GM10266 (cell line): ENCODE measurements around the gene UGT1A9.

Experiments
- DNase-seq: peaks from one replicate; pipeline ENCODE4 v3.0.0; 2012; ENCODE audit errors: extremely low spot score
- TF ChIP-seq, protein P1 (sequence below): IDR thresholded peaks from 2 replicates; pipeline ENCODE4 v1.5.1; 2012; ENCODE audit warnings: mild to moderate bottlenecking, low read depth; ENCODE audit not compliant: control insufficient read depth, insufficient read depth; ENCODE audit errors: missing control alignments

Gene UGT1A9

DNA sequence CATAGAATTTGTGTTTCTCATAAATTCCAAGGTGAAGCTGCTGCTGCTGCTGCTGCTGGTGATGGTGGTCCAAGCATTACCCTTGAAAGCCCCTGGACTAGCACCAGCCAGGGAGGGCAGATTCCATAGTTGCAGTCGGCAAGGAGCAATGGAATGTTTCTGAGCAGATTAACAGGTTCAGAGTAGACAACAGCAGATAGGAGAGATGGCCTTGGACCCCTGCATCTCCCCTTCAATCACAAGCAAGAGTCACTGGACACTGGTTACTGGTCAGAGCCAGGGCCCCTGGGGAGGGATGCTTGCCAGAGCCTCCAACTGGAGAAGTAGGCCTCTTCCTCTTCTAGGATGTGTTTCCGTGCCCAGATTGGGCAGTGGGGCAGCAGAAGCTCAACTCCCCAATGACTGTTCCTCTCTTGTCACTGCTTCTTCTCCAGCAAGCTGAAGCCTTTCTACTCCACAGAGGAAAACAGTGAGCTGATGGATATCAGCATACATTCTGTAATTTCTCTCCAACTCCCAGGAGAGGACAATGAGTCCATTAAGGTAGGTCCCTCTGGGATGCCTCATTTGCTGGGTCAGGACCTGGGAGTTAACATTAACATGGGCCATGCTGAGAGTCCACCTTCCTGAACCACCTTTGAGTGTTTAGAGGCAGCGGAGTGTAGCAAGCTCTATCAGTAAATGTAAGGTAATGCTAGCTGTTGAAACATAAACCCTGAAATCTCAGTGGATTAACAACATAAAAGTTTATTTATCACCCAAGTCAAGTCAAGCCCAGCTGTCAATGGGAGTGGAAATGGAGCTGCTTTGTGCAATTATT is 141.7 kb downstream of the UGT1A9 start:
- TF ChIP-seq, protein P1, sequence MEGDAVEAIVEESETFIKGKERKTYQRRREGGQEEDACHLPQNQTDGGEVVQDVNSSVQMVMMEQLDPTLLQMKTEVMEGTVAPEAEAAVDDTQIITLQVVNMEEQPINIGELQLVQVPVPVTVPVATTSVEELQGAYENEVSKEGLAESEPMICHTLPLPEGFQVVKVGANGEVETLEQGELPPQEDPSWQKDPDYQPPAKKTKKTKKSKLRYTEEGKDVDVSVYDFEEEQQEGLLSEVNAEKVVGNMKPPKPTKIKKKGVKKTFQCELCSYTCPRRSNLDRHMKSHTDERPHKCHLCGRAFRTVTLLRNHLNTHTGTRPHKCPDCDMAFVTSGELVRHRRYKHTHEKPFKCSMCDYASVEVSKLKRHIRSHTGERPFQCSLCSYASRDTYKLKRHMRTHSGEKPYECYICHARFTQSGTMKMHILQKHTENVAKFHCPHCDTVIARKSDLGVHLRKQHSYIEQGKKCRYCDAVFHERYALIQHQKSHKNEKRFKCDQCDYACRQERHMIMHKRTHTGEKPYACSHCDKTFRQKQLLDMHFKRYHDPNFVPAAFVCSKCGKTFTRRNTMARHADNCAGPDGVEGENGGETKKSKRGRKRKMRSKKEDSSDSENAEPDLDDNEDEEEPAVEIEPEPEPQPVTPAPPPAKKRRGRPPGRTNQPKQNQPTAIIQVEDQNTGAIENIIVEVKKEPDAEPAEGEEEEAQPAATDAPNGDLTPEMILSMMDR, result no peak
- DNase-seq, result no peak

DNA sequence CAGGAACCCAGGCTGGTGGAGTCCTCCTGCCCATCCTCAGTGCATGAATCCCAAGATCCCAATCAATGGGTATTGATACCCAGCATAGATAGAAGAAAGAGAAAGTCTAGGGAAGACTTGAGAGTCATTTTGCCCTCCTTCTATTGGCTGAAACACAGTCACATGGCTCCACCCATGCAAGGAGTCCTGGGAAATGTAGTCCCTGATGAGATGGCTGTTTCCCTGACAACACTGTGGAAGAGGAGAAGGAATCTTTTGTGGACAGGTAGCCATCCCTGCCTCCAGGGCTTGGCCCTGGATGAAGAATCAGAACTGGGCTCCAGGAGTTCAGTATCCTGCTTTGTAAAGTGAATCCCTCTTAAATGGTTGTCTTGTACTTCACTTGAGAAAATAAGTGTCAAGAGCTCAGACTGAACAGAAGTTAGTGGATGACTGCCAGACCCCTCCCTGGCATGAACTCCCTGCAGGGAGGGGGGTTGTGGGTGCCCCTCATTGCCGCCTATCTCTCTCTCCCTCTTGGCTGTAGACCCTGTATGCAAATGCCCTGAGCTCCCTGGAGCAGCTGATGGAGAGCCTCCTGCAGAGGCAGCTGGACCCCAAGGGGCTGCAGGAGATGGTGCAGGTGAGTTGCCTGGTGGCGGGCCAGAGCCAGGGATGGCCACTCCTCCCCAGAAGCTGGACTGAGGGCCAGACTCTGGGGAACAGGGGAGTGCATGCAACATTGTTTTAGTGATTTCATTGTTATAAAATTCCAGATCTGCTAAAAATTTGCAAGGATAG is 142.5 kb downstream of the UGT1A9 start:
- TF ChIP-seq, protein P1, result no peak
- DNase-seq, result no peak

DNA sequence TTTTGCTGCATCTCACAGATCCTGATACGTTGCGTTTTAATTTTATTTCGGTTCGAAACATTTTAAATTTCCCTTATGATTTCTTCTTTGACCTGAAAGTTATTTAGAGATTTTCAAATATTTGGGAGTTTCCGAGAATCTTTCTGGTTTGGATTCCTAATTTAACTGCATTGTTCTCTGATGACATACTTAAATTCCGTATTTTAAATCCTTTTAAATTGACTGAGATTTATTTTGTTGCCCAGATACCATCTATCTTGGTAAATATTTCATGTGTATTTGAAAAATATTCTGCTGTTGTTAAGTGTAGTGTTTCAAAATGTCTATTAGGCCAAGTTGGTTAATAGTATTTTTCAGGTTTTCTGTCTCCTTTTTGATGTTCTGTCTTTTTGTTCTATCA is 144.2 kb downstream of the UGT1A9 start:
- no peak for DNase-seq
- TF ChIP-seq, protein P1, result no peak

DNA sequence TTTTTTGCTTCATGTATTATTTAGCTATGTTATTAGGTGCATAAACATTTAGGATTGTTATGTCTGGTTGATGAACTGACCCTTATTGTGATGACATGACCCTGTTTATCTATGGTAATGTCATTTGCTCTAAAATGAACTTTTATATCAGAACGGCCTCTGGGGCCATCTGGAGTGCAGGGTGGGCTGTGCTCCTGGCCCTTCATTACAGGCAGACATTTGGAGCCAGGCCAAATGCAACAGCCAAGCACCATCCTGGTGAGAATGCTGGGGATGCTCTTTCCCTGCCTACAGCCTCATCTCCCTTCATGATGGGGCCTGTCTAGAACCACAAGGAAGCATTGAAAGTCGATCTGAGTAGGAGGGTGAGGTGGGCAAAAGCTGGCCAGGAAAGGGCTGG is 144.6 kb downstream of the UGT1A9 start:
- no peak for DNase-seq
- TF ChIP-seq, protein P1, result no peak

DNA sequence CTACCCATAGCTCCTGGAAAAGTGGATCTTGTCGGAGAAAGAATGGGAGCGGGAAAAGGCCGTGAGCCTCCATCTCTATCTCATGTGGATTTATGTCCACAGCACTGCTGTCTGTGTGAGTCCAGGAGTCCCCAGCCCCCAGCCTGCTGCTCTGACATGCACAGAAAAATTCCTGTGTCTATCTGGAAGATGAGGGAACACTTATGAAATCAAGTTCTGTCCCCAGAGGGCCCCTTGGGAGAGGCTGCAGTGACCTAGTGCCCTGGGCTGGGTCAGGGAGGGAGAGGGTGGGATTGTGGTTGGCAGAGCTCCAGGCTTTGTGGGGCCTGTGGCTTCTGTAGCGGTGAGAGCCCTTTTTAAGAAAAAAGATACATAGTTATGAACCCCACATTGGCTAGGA is 145.1 kb downstream of the UGT1A9 start:
- TF ChIP-seq, protein P1, result no peak
- DNase-seq, result no peak

DNA sequence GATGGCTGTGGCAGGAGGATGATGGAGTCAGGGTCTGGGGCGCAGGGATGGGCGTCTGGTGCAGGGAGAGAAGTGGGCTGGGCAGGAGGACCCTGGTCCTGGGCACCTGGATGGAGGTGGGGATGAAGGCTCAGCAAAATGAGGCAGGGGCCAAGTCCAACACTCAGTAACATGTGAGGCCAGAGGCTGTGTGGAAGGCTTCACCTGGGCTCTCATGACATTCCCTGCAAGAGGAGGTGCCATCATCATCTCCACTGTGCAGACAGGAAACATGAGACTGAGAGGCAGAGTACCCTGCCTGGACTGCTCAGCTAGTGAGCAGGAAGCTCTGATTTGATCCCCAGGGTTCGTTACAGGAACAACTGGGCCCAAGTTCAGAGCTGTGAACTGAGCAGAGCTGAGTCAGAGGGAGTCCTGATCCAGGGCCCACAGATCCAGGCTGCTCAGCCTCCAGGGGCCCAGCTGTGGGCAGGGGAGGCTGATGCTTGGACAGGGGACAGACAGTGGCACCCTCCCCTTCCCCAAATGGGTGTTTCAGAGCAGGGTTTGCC is 145.7 kb downstream of the UGT1A9 start:
- TF ChIP-seq, protein P1, result no peak
- DNase-seq, result no peak
